Astrocyte (in vitro differentiated cells and primary cell): ENCODE data around the gene TMEM200B. TPM values are rescaled to one million over a fixed set of nuclear protein-coding genes. Genes with fewer than 3 reads are reported as not detected.
A peak's percentile ranks its signal among the peaks of the same experiment; 100 is the strongest.

ENCODE experiments used
- DNase-seq: peaks from one replicate; pipeline ENCODE4 v3.0.0-alpha.2; 2010; ENCODE audit warnings: low read depth
- FAIRE-seq: peaks from 2 replicates; lab custom pipeline; 2011; peaks lifted over from hg19 to GRCh38; lab: Jason Lieb, UNC
- H2AFZ ChIP-seq: 2 replicates; pipeline ENCODE4 v1.6.0; 2012; ENCODE audit warnings: low read depth, low read length, inconsistent platforms
- H3K27ac ChIP-seq: 2 replicates; pipeline ENCODE4 v1.5.1; 2011; ENCODE audit warnings: low read depth, low read length, inconsistent platforms
- H3K27me3 ChIP-seq: 2 replicates; pipeline ENCODE4 v1.6.0; 2011; ENCODE audit warnings: low read length, inconsistent platforms; ENCODE audit not compliant: insufficient read depth
- H3K36me3 ChIP-seq: 2 replicates; pipeline ENCODE4 v1.5.1; 2011; ENCODE audit warnings: low read length, inconsistent platforms; ENCODE audit not compliant: insufficient read depth
- H3K4me1 ChIP-seq: 2 replicates; pipeline ENCODE4 v1.5.1; 2011; ENCODE audit warnings: low read length, inconsistent platforms; ENCODE audit not compliant: insufficient read depth
- H3K4me2 ChIP-seq: 2 replicates; pipeline ENCODE4 v1.6.0; 2012; ENCODE audit warnings: low read length, inconsistent platforms
- H3K4me3 ChIP-seq: 2 replicates; pipeline ENCODE4 v1.5.1; 2011; ENCODE audit warnings: low read depth, mild to moderate bottlenecking, low read length, inconsistent platforms; ENCODE audit not compliant: insufficient read depth
- H3K79me2 ChIP-seq: 2 replicates; pipeline ENCODE4 v1.6.0; 2012; ENCODE audit warnings: mild to moderate bottlenecking, low read length, inconsistent platforms; ENCODE audit not compliant: insufficient read depth
- H3K9ac ChIP-seq: 2 replicates; pipeline ENCODE4 v1.6.0; 2012; ENCODE audit warnings: mild to moderate bottlenecking, low read length, inconsistent platforms
- H3K9me3 ChIP-seq: 2 replicates; pipeline ENCODE4 v1.5.1; 2012; ENCODE audit warnings: low read depth, mild to moderate bottlenecking, low read length, inconsistent platforms; ENCODE audit not compliant: insufficient read depth
- H4K20me1 ChIP-seq: 2 replicates; pipeline ENCODE4 v1.6.0; 2012; ENCODE audit warnings: low read length, inconsistent platforms; ENCODE audit not compliant: insufficient read depth
- H3K27ac Mint-ChIP-seq: one replicate; pipeline ENCODE4 v1.8.0; 2021; ENCODE audit warnings: mild to moderate bottlenecking, mixed read lengths; ENCODE audit not compliant: unreplicated experiment
- H3K27me3 Mint-ChIP-seq: one replicate; pipeline ENCODE4 v1.8.0; 2021; ENCODE audit warnings: low read depth, mixed read lengths; ENCODE audit not compliant: unreplicated experiment
- H3K36me3 Mint-ChIP-seq: one replicate; pipeline ENCODE4 v1.8.0; 2021; ENCODE audit warnings: low read depth, mixed read lengths; ENCODE audit not compliant: unreplicated experiment
- H3K4me1 Mint-ChIP-seq: one replicate; pipeline ENCODE4 v1.8.0; 2021; ENCODE audit warnings: low read depth, mixed read lengths; ENCODE audit not compliant: unreplicated experiment
- H3K4me3 Mint-ChIP-seq: one replicate; pipeline ENCODE4 v1.8.0; 2021; ENCODE audit warnings: mild to moderate bottlenecking, moderate library complexity, mixed read lengths; ENCODE audit not compliant: unreplicated experiment
- H3K9me3 Mint-ChIP-seq: one replicate; pipeline ENCODE4 v1.8.0; 2021; ENCODE audit warnings: mild to moderate bottlenecking, mixed read lengths; ENCODE audit not compliant: unreplicated experiment
- EZH2 ChIP-seq: IDR thresholded peaks from 2 replicates; pipeline ENCODE4 v1.6.1; 2012; ENCODE audit warnings: mild to moderate bottlenecking, low read length, inconsistent platforms; ENCODE audit not compliant: insufficient read depth
- total RNA-seq: library from RNA; stranded (reverse); gene quantifications from 2 replicates; pipeline ENCODE4 v1.2.1, GENCODE V29; 2021
- TF ChIP-seq, protein P1 (sequence below): IDR thresholded peaks from 2 replicates; pipeline ENCODE4 v1.5.1; 2011; ENCODE audit warnings: low read depth, mild to moderate bottlenecking, inconsistent platforms, low read length, moderate library complexity; ENCODE audit not compliant: insufficient read depth

The TMEM200B gene
- total RNA-seq, 1 donor from 2014 or later, result 3.6 TPM

DNA sequence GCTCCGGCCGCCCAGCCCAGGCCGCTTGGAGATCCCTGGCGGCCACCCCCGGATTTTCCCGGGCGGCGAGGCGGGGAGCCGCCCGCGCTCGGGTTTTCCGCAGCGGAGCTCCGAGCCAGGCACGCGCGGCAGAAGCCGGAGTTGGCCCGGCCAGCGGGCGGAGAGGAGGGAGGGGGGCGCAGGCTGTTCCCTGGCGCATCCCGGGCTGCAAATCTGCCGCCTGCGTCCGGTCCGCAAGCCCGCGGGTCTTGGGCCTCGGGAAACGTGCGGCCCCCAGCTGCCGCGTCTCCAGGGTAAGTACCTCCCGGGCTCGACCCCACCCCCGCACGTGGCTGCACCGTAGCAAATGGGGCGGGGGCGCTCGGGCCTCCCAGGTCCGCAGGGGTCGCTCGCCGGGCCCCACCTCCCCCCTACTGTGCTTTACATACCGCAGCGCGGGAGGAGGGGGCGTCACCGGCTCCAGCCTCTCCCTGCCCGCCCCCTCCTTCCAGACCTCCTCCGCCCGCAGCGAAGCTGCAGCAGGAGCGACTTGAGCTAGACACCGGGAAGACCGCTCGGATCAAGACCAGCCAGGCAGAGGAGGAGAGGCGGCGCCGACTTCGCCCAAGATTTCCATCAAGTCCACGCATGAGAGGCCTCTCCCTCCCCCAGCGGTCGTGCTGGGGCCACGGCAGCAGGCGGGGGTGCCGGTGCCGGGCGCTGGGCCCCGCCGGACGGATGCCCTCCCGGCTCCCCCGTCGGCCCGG is 1.6 kb downstream of the TMEM200B start:
- peaks cover 6% of the 10 kb centered on the region for H3K36me3 Mint-ChIP-seq
- peak overlapping the region; percentile 57 for H3K4me3 ChIP-seq
- H3K4me2 ChIP-seq, result peak overlapping the region; percentile 98
- H2AFZ ChIP-seq, result peak overlapping the region; percentile 84
- H3K4me1 ChIP-seq, result peaks cover 22% of the 10 kb centered on the region
- DNase-seq (no peak), FAIRE-seq (no peak)
- no peaks in the 10 kb centered on the region for H3K36me3 ChIP-seq
- H3K27ac Mint-ChIP-seq, result no peak overlapping the region
- H3K9me3 ChIP-seq, result no peaks in the 10 kb centered on the region
- H3K4me3 Mint-ChIP-seq, result peak overlapping the region; percentile 62
- peaks cover 4% of the 10 kb centered on the region for H3K27me3 Mint-ChIP-seq
- TF ChIP-seq, protein P1, sequence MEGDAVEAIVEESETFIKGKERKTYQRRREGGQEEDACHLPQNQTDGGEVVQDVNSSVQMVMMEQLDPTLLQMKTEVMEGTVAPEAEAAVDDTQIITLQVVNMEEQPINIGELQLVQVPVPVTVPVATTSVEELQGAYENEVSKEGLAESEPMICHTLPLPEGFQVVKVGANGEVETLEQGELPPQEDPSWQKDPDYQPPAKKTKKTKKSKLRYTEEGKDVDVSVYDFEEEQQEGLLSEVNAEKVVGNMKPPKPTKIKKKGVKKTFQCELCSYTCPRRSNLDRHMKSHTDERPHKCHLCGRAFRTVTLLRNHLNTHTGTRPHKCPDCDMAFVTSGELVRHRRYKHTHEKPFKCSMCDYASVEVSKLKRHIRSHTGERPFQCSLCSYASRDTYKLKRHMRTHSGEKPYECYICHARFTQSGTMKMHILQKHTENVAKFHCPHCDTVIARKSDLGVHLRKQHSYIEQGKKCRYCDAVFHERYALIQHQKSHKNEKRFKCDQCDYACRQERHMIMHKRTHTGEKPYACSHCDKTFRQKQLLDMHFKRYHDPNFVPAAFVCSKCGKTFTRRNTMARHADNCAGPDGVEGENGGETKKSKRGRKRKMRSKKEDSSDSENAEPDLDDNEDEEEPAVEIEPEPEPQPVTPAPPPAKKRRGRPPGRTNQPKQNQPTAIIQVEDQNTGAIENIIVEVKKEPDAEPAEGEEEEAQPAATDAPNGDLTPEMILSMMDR, result no peak
- peak; percentile 30 for TF ChIP-seq EZH2
- H3K79me2 ChIP-seq, result no peaks in the 10 kb centered on the region
- no peaks in the 10 kb centered on the region for H3K9me3 Mint-ChIP-seq
- H3K4me1 Mint-ChIP-seq, result no peaks in the 10 kb centered on the region
- H3K27me3 ChIP-seq, result no peaks in the 10 kb centered on the region
- H3K9ac ChIP-seq, result peak overlapping the region; percentile 93
- peaks cover 14% of the 10 kb centered on the region for H4K20me1 ChIP-seq
- H3K27ac ChIP-seq, result peak overlapping the region; percentile 66

DNA sequence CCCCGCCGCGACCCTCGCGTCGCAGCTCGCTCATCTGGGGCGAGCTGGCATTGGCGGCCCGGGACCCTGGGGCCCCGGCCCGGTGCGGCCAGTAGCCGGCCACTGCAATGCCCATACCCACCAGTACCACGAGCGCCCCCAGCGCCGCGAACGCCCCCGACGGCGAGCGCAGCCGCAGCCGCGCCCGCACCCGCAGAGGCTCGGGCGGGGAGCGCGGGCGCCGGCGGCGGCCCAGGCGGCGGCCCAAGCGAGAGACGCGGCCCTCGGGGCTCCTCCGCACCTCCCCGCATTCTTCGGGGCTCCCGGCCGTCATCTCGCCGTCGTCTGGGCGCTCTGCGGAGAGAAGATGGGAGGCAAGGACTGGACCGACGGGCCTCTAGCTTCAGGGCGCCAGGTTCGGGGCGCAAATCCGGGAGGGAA is 2.2 kb downstream of the TMEM200B start:
- FAIRE-seq, result no peak
- Histone ChIP-seq H2AFZ (peak overlapping the region; percentile 84), H3K4me1 (peaks cover 22% of the 10 kb centered on the region), H3K9me3 (no peaks in the 10 kb centered on the region), H3K9ac (peak overlapping the region; percentile 93), H3K79me2 (no peaks in the 10 kb centered on the region), H3K4me2 (peak overlapping the region; percentile 98), H4K20me1 (peaks cover 14% of the 10 kb centered on the region), H3K36me3 (no peaks in the 10 kb centered on the region), H3K4me3 (peak overlapping the region; percentile 57), H3K27ac (no peak overlapping the region), H3K27me3 (no peaks in the 10 kb centered on the region)
- H3K27ac Mint-ChIP-seq, result no peak overlapping the region
- H3K4me1 Mint-ChIP-seq, result no peaks in the 10 kb centered on the region
- no peak overlapping the region for H3K4me3 Mint-ChIP-seq
- no peak for DNase-seq
- peaks cover 6% of the 10 kb centered on the region for H3K36me3 Mint-ChIP-seq
- peaks cover 4% of the 10 kb centered on the region for H3K27me3 Mint-ChIP-seq
- H3K9me3 Mint-ChIP-seq, result no peaks in the 10 kb centered on the region
- TF ChIP-seq EZH2, result no peak
- TF ChIP-seq, protein P1, result no peak

DNA sequence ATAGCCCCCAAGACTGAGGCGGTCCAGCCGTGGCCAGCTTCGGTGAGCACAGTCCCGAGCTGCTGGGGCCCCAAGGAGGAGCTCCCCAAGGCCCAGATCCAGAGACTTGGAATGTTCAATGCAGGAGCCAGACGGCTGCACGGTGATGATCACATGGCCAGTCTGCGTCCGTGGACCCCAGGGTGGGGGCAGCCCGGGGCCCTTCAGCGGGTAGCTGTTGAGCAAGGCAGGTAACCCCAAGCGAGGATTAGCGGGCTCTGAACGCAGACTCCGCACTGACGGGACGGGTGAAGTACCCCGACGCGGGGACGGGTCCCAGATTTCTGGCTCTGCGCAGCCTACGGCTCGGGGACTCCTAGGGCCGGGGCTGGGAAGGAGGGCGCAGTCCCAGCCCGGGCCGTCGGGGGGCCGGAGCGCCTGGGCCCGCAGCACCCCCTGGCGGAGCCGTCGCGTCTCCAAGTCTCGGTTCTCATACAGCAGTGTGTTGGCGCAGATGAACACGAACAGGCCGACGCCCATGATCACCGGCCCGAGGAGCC is 2.7 kb downstream of the TMEM200B start:
- H3K4me3 Mint-ChIP-seq, result no peak overlapping the region
- Histone ChIP-seq H3K4me3 (peak overlapping the region; percentile 57), H3K27ac (no peak overlapping the region), H3K27me3 (no peaks in the 10 kb centered on the region), H3K9ac (no peak overlapping the region), H3K4me2 (peak overlapping the region; percentile 98), H2AFZ (no peak overlapping the region), H3K79me2 (no peaks in the 10 kb centered on the region), H3K36me3 (no peaks in the 10 kb centered on the region), H3K9me3 (no peaks in the 10 kb centered on the region), H4K20me1 (peaks cover 14% of the 10 kb centered on the region), H3K4me1 (peaks cover 22% of the 10 kb centered on the region)
- no peaks in the 10 kb centered on the region for H3K9me3 Mint-ChIP-seq
- H3K27ac Mint-ChIP-seq, result no peak overlapping the region
- TF ChIP-seq EZH2, result no peak
- TF ChIP-seq, protein P1, result peak; percentile 32
- DNase-seq, result no peak
- peaks cover 4% of the 10 kb centered on the region for H3K27me3 Mint-ChIP-seq
- no peak for FAIRE-seq
- H3K36me3 Mint-ChIP-seq, result peaks cover 6% of the 10 kb centered on the region
- no peaks in the 10 kb centered on the region for H3K4me1 Mint-ChIP-seq
